Stomach smooth muscle (tissue), 2 donors: ENCODE data around the gene GAL3ST2.
"Not testable (repeated sequence)": the region's sequence is repeated elsewhere in the genome, so short reads cannot be mapped to it uniquely, and the experiment has no call there.

Experiments
- H3K27ac ChIP-seq: one replicate; pipeline ENCODE4 v1.7.0; 2013; ENCODE audit warnings: mild to moderate bottlenecking, low read length, inconsistent platforms
- H3K27me3 ChIP-seq, 2 donors: one replicate each; pipeline ENCODE4 v1.7.0; 2013; ENCODE audit warnings: low read length in 2 of 2; ENCODE audit not compliant: insufficient read depth in 2 of 2, control insufficient read depth in 1 of 2
- H3K36me3 ChIP-seq, 2 donors: one replicate each; pipeline ENCODE4 v1.7.0; 2013; ENCODE audit warnings: low read length in 2 of 2; ENCODE audit not compliant: control insufficient read depth in 2 of 2, insufficient read depth in 2 of 2
- H3K4me1 ChIP-seq: one replicate; pipeline ENCODE4 v1.7.0; 2013; ENCODE audit warnings: low read length; ENCODE audit not compliant: control insufficient read depth, insufficient read depth
- H3K4me3 ChIP-seq, 2 donors: one replicate each; pipeline ENCODE4 v1.7.0; 2013; ENCODE audit warnings: low read length in 2 of 2
- H3K9ac ChIP-seq, 2 donors: one replicate each; pipeline ENCODE4 v1.7.0; 2013; ENCODE audit warnings: low read length in 2 of 2, mild to moderate bottlenecking in 1 of 2
- H3K9me3 ChIP-seq, 2 donors: one replicate each; pipeline ENCODE4 v1.7.0; 2013; ENCODE audit warnings: low read length in 2 of 2; ENCODE audit not compliant: control insufficient read depth in 2 of 2
- donor health status: healthy.
- donor health status: Pancreatic carcinoma.

GAL3ST2 gene

DNA sequence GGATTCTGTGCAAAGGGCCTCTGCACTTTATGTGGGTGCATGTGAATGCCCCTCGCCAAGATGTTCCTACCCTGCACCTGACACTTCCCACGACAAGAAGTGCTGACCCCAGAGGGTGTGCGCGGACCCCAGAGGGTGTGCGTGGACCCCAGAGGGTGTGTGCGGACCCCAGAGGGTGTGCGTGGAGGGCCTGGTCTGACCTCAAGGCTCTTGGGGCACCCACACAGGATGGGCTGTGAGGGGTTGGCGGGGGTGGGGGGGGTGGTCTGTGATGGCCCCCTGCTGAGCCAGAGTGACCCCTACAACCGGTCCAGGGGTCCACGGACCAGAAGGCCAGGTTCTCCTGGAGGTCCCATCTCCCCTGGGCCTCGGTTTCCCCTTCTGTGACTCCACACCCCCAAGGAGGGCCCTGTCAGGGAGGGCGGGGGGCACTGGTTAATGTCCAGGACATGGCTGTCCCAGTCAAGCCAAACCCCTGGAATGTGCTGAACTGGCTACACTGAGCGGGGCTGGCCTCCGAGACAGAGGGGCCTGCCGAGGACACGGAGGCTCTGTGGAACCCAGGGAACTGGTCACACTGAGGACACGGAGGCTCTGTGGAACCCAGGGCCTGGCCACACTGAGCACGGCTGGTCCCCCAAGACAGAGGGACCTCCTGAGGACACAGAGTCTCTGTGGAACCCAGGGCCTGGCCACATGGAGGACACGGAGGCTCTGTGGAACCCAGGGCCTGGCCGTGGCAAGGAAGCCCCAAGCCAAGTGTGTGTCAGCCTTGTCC lies 35.5 kb downstream of the GAL3ST2 start:
- H3K4me3 ChIP-seq: no peak overlapping the region
- no peak overlapping the region for H3K9ac ChIP-seq
- H3K27ac ChIP-seq: no peak overlapping the region
- no peaks in the 10 kb centered on the region for H3K4me1 ChIP-seq
- H3K9me3 ChIP-seq: no peaks in the 10 kb centered on the region
- no peaks in the 10 kb centered on the region for H3K36me3 ChIP-seq
- H3K27me3 ChIP-seq: peaks cover 2 to 3% of the 10 kb centered on the region in 2 donors

DNA sequence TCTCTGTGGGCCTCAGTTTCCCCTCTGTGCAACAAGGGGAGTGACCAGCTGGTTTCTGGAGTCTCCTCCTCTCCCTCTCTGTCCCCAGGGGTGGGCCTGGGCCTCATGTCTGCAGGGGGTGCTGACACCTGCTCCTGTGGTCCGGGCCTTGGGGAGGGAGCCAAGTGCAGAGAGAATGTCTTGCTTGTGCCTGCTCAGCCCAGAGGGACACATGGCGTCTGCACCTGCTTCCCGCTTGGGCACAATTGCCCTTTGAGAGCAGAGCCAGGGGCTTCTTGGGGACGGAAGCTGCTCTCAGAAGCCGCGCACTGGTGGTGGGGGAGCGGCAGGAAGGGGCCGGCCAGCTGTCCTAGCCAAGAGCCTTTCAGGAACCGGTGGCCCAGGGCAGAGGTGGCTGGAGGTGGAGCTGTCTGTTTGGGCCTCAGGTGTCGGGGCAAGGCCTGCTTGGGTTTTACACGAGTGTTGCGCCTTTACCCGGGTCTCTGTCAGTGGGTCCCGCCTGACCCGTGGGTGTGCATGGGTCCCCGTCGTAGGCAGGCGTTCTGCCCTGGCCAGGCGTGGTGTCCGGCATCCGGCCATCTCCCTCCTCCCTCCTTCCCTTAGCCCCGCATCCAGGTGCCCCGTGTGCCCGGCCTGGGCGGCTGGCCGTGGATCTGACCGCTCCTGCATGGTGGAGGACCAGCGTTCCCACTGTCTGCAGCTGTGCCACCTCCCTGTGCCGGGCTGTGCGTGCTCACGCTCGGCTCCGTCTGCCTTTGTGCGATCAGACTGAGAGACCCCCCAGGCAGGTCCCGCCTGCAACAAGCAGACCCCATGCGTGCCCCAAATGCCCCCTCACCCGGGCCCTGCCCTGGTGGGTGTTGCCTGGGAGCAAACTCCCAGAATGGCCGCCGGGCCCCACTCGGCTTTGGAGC lies 36.4 kb downstream of the GAL3ST2 start:
- Histone ChIP-seq H3K4me3 (no peak overlapping the region), H3K9me3 (no peaks in the 10 kb centered on the region), H3K9ac (no peak overlapping the region), H3K36me3 (no peaks in the 10 kb centered on the region), H3K27ac (no peak overlapping the region), H3K4me1 (no peaks in the 10 kb centered on the region), H3K27me3 (peaks cover 2 to 3% of the 10 kb centered on the region in 2 donors)

DNA sequence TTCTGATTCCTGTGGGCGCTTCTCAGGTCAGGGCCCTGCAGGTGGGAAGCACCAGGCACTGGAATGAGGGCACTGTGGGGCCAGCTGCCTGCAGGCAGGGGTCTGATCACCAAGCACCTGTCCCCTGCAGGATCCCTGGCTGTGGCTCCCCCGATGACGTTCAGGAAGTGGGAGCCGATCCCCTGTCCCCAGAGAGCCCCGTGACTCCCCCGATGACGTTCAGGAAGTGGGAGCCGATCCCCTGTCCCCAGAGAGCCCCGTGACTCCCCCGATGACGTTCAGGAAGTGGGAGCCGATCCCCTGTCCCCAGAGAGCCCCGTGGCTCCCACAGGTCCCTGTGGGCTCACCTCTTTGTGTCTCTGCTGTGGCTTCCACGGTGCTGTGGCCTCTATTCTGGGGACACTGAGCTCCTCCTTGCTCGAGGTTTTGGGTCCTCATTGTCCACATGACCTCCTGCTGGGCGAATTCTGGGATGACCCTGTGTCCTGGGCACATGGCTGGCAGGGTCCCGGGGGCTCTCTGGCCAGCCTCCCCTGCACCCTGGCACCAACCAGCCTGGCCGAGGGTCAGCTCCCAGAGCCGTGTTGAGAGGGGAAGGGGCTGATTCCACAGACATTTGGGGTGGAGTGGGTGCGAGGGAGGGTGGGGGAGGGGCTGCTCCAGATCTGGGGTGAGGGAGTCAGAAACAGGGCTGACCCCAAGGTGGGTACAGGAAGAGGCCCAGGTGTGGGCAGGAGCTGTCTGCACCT lies 37.2 kb downstream of the GAL3ST2 start:
- Histone ChIP-seq H3K27me3 (peaks cover 2 to 3% of the 10 kb centered on the region in 2 donors), H3K9me3 (no peaks in the 10 kb centered on the region), H3K27ac (no peak overlapping the region), H3K4me1 (no peaks in the 10 kb centered on the region), H3K4me3 (no peak overlapping the region), H3K36me3 (no peaks in the 10 kb centered on the region), H3K9ac (no peak overlapping the region)

DNA sequence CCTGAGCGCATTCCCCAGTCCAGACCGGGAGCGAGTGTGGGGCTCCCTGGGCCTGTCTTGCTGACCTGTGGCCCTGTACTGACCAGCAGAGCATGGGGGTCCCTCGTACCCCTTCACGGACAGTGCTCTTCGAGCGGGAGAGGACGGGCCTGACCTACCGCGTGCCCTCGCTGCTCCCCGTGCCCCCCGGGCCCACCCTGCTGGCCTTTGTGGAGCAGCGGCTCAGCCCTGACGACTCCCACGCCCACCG lies 37.7 kb downstream of the GAL3ST2 start:
- H3K4me1 ChIP-seq: no peaks in the 10 kb centered on the region
- H3K27me3 ChIP-seq: peaks cover 2 to 3% of the 10 kb centered on the region in 2 donors
- H3K9ac ChIP-seq: no peak overlapping the region
- no peak overlapping the region for H3K4me3 ChIP-seq
- no peaks in the 10 kb centered on the region for H3K36me3 ChIP-seq
- no peak overlapping the region for H3K27ac ChIP-seq
- no peaks in the 10 kb centered on the region for H3K9me3 ChIP-seq

DNA sequence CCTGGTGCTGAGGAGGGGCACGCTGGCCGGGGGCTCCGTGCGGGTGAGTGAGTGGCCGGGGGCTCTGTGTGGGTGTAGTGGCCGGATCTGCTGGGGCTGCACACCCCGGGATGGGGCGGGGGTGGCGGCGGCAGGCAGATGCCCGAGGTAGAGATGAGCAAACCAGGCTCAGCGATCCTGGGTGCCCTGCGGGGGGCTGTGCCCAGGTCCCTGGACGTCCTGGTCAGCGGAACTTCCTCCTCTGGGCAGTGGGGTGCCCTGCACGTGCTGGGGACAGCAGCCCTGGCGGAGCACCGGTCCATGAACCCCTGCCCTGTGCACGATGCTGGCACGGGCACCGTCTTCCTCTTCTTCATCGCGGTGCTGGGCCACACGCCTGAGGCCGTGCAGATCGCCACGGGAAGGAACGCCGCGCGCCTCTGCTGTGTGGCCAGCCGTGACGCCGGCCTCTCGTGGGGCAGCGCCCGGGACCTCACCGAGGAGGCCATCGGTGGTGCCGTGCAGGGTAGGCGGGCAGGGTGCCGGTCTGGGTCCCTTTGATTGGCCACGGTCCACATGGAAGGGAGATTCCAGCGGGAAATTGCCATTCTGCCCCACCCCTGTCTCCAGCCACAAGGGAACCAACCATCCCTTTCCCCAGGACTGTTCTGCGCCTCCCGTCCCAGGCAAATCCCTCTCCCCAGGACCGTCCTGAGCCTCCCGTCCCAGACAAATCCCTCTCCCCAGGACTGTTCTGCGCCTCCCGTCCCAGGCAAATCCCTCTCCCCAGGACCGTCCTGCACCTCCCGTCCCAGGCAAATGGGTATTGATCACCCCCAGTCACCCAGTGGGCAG lies 38.2 kb downstream of the GAL3ST2 start:
- no peak overlapping the region for H3K27ac ChIP-seq

DNA sequence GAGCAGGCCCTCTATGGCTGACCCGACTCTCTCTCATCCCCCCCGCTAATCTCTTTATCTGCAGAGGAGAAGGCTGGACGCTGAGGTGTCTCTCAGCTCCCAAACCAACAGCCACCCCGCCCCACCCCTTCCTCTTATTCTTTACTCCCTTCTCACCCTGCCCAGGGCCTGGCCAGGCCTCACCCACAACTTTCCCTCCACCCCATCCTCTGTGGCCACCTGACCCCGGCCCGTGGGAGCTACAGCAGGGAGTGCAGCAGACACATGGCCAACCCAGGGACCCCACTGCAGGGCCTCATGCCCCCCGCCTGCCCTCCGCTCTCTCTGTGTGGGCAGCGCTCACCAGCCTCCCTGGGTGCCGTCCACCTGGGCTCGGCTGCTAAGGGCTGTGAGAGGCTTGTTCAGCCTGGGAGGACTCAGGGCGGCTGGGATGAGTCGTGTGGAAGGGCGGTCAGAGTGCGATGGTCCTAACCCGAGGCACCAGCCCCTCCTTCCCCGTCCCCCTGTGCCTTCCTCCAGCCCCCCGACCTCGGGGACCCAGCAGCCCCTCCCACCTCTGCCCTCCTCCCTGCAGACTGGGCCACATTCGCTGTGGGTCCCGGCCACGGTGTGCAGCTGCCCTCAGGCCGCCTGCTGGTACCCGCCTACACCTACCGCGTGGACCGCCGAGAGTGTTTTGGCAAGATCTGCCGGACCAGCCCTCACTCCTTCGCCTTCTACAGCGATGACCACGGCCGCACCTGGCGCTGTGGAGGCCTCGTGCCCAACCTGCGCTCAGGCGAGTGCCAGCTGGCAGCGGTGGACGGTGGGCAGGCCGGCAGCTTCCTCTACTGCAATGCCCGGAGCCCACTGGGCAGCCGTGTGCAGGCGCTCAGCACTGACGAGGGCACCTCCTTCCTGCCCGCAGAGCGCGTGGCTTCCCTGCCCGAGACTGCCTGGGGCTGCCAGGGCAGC lies 39.1 kb downstream of the GAL3ST2 start:
- no peaks in the 10 kb centered on the region for H3K36me3 ChIP-seq
- H3K27ac ChIP-seq: no peak overlapping the region
- no peak overlapping the region for H3K9ac ChIP-seq
- no peaks in the 10 kb centered on the region for H3K4me1 ChIP-seq
- H3K27me3 ChIP-seq: peaks cover 5 to 6% of the 10 kb centered on the region in 2 donors
- H3K9me3 ChIP-seq: no peaks in the 10 kb centered on the region
- H3K4me3 ChIP-seq: no peak overlapping the region

More for the DNA sequence above, 38.2 kb downstream of the GAL3ST2 start:
- H3K36me3 ChIP-seq: no peaks in the 10 kb centered on the region
- H3K27me3 ChIP-seq: peaks cover 2 to 3% of the 10 kb centered on the region in 2 donors
- H3K9me3 ChIP-seq: no peaks in the 10 kb centered on the region
- H3K9ac ChIP-seq: no peak overlapping the region
- no peaks in the 10 kb centered on the region for H3K4me1 ChIP-seq
- H3K4me3 ChIP-seq: no peak overlapping the region

DNA sequence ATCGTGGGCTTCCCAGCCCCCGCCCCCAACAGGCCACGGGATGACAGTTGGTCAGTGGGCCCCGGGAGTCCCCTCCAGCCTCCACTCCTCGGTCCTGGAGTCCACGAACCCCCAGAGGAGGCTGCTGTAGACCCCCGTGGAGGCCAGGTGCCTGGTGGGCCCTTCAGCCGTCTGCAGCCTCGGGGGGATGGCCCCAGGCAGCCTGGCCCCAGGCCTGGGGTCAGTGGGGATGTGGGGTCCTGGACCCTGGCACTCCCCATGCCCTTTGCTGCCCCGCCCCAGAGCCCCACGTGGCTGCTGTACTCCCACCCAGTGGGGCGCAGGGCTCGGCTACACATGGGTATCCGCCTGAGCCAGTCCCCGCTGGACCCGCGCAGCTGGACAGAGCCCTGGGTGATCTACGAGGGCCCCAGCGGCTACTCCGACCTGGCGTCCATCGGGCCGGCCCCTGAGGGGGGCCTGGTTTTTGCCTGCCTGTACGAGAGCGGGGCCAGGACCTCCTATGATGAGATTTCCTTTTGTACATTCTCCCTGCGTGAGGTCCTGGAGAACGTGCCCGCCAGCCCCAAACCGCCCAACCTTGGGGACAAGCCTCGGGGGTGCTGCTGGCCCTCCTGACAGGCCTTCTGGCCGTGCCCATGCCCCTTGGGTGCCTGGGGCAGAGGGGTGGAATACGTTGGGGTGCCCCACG lies 40.0 kb downstream of the GAL3ST2 start:
- no peaks in the 10 kb centered on the region for H3K4me1 ChIP-seq
- no peak overlapping the region for H3K27ac ChIP-seq
- no peaks in the 10 kb centered on the region for H3K36me3 ChIP-seq
- H3K9ac ChIP-seq: no peak overlapping the region
- no peaks in the 10 kb centered on the region for H3K9me3 ChIP-seq
- peaks cover 5 to 11% of the 10 kb centered on the region in 2 donors for H3K27me3 ChIP-seq
- H3K4me3 ChIP-seq: no peak overlapping the region

DNA sequence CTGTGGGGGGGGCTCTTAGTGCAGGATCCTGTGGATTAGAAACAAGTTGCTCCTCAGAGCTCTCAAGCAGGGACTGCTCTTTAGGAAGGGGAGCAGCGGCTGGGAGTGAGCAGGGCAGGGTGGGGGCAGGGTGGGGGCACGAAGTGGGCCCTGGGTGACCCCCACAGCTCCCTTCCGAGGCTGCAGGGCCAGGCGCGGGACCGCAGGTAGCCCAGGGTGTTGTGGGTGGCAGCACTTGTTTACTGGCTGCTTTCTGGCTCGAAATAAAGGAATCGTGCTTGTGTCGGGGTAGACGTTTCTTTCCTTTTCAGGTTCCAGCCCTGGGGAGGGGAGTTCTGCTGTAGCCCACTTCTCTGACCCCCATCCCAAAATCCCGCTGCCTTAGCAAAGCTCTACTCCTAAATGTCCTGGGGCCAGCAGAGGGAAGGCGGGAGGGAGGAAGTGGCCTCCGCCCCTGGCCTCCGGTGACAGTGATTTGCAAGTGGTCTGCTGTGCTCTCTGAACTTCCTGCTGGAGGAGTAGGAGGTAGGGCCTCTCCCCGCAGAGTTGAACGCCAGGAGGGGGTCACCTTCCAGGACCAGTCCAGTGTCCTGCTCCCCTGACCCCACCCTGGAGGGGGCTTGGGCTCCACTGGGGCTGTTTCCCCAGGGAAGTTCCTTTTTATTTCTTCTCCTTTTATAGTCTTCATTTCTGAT lies 40.7 kb downstream of the GAL3ST2 start:
- H3K27me3 ChIP-seq: peaks cover 8 to 16% of the 10 kb centered on the region in 2 donors
- H3K4me3 ChIP-seq: no peak overlapping the region
- H3K27ac ChIP-seq: no peak overlapping the region

DNA sequence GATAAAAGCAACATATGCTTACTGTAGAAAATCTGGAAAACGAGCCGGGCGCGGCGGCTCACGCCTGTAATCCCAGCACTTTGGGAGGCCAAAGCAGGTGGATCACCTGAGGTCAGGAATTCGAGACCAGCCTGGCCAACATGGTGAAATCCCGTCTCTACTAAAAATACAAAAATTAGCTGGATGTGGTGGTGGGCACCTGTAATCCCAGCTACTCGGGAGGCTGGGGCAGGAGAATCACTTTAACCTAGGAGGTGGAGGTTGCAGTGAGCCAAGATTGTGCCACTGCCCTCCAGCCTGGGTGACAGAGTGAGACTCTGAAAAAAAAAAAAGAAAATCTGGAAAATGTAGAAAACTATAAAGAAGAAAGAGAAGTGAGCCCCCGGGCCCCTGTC lies 41.2 kb downstream of the GAL3ST2 start:
- not testable (repeated sequence) for H3K4me1 ChIP-seq, H3K4me3 ChIP-seq, H3K27ac ChIP-seq, H3K9ac ChIP-seq, H3K9me3 ChIP-seq, H3K36me3 ChIP-seq
- peaks cover 8 to 18% of the 10 kb centered on the region in 2 donors for H3K27me3 ChIP-seq

More for the DNA sequence above, 40.7 kb downstream of the GAL3ST2 start:
- no peaks in the 10 kb centered on the region for H3K36me3 ChIP-seq
- H3K9ac ChIP-seq: no peak overlapping the region
- no peaks in the 10 kb centered on the region for H3K4me1 ChIP-seq
- H3K9me3 ChIP-seq: no peaks in the 10 kb centered on the region
